Loucy (cell line): ENCODE measurements around the gene DCUN1D2.

Experiments
- EZH2phosphoT487 ChIP-seq: fragments of 200-600 bp; IDR thresholded peaks from 2 replicates; pipeline ENCODE4 v1.6.1; 2018; ENCODE audit warnings: antibody characterized with exemption, mild to moderate bottlenecking, moderate library complexity, borderline replicate concordance
- TF ChIP-seq, protein P1 (sequence below): fragments of 200-600 bp; sonication (generic); conservative IDR thresholded peaks from 2 replicates; pipeline ENCODE4 v1.5.1; 2014; ENCODE audit warnings: mild to moderate bottlenecking, antibody characterized with exemption, low read length

DNA sequence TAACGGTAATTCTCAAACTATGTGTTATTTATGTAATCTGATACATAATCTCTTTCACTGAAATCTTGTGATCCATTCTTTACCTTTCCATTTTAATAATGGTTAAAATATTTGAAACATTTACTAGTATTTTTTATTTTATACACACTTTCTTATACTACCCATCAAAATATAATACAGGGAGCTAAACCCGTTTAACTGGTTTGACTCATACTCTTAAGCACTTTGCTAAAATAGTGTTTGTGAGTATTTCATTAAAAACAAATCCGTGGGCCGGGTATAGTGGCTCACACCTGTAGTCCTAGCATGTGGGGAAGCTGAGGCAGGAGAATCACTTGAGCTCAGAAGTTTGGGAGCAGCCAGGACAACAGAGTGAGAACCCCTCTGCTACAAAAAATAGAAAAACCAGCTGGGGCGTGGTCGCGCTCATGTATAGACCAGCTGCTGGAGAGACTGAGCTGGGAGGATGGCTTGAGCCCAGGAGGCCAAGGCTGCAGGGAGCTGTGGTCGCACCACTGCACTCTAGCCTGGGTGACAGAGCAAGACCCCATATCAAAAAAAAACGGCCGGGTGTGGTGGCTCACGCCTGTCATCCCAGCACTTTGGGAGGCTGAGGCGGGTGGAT is 43.8 kb upstream of the DCUN1D2 start:
- TF ChIP-seq, protein P1, sequence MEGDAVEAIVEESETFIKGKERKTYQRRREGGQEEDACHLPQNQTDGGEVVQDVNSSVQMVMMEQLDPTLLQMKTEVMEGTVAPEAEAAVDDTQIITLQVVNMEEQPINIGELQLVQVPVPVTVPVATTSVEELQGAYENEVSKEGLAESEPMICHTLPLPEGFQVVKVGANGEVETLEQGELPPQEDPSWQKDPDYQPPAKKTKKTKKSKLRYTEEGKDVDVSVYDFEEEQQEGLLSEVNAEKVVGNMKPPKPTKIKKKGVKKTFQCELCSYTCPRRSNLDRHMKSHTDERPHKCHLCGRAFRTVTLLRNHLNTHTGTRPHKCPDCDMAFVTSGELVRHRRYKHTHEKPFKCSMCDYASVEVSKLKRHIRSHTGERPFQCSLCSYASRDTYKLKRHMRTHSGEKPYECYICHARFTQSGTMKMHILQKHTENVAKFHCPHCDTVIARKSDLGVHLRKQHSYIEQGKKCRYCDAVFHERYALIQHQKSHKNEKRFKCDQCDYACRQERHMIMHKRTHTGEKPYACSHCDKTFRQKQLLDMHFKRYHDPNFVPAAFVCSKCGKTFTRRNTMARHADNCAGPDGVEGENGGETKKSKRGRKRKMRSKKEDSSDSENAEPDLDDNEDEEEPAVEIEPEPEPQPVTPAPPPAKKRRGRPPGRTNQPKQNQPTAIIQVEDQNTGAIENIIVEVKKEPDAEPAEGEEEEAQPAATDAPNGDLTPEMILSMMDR, result no peak
- no peak for TF ChIP-seq EZH2phosphoT487
